ENCODE results near the gene EZR.

EZR gene

DNA sequence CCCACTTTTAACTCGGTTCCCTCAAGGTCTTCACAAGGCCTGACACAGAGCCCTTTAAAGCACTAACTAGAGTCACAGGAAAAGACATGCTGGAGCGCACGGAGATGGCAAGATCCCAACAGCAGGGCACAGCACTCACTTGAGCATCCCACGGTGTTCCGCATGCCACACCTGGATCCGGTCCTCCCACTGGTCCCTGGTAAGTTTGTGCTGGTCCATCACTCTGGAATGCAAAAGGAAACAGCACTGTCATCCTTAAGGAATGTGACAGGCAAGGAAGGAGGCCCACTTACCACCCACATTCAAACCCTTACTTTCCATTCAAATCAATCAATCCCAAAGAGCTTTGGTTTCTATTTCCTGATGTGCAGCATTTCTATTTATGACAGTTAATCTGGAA is 34.7 kb downstream of the EZR start:
- peak in 32 of 42 donors; percentile 19 to 85 (median 56) for DNase-seq

DNA sequence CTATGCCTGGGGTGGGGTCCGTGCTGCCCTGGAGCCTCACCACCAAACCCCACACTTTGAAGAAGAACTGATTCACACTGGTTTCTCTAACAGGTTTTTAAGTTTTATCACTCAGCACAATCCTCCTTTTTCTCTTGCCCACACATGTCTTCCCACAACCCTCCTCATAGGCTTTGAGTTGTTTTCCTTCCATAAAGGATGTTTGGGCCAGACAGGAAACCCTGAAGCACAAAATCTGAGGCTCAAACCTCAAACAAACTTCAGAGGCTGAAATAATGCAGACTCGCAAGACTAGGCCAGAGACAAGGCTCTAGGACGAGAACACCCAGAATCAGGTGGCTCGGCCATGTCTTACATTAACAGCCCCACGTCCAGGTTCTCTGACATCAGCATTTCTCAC is 35.3 kb downstream of the EZR start:
- peak in 1 of 42 donors; percentile 11 for DNase-seq
- intact Hi-C loops (cut with DNase I), result no loop called here

More for the DNA sequence above, 34.7 kb downstream of the EZR start:
- intact Hi-C loops (cut with DNase I), result no loop called here

DNA sequence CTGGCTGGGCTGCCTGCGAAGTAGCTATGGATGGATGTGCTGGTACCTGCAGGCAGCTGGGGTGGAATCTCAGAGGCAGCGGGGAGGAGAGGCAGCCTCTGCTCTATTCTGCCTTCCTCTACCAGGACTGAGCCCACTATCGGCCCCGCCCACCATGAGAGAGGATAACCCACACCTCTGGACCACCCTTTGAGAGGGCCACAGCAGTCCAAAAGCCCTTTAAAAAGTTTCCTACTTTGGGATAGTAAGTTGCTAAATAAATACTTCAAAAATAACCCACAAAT is 36.1 kb downstream of the EZR start:
- intact Hi-C loops (cut with DNase I), result no loop called here
- DNase-seq, result peak in 2 of 42 donors; percentile 11 to 23

- intact Hi-C loops (cut with DNase I), result no loop called here
These were observed 36.6 kb downstream of the EZR start for GRCh38 chr6:158782432-158783166.

GRCh38 chr6:158781692-158782373 is 37.3 kb downstream of the EZR start:
- intact Hi-C loops (cut with DNase I), result no loop called here
- peak in 4 of 42 donors; percentile 6 to 30 (median 10) for DNase-seq

More at GRCh38 chr6:158782432-158783166, 36.6 kb downstream of the EZR start:
- DNase-seq, result peak in 2 of 42 donors; percentile 1 to 4

- intact Hi-C loops (cut with DNase I), result no loop called here
- DNase-seq, result peak in 3 of 42 donors; percentile 0 to 7 (median 1)
These were observed 38.0 kb downstream of the EZR start for GRCh38 chr6:158780988-158781691.

GRCh38 chr6:158780246-158780884 is 38.8 kb downstream of the EZR start:
- intact Hi-C loops (cut with DNase I), result no loop called here

GRCh38 chr6:158778005-158778527 is 41.1 kb downstream of the EZR start:
- intact Hi-C loops (cut with DNase I), result no loop called here

More at GRCh38 chr6:158780246-158780884, 38.8 kb downstream of the EZR start:
- peak in 1 of 42 donors; percentile 1 for DNase-seq

DNA sequence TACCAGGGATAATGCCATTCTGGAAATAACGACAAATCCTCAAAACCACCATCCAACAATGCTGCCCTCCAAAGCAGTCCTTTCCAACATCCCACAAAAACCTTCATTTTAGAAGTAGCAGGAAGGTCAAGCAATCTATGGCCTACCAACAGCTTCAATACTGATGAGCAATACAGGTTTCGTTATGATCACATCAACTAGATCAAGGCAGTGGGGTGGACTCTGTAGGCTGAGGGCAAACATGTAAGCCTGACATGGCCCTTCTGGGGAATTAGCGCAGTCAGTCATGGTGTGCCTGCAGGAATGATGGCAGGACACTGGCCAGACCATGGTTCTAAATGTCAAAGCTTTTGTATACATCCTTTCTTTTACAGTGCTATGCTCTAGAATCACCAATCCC is 41.7 kb downstream of the EZR start:
- DNase-seq, result peak in 1 of 42 donors; percentile 2
- intact Hi-C loops (cut with DNase I), result no loop called here

More at GRCh38 chr6:158778005-158778527, 41.1 kb downstream of the EZR start:
- DNase-seq, result peak in 1 of 42 donors; percentile 15

GRCh38 chr6:158776737-158777136 is 42.4 kb downstream of the EZR start:
- intact Hi-C loops (cut with DNase I), result no loop called here
- no peak for DNase-seq

GRCh38 chr6:158775832-158776231 is 43.3 kb downstream of the EZR start:
- DNase-seq, result no peak
- intact Hi-C loops (cut with DNase I), result no loop called here

GRCh38 chr6:158774717-158775449 is 44.3 kb downstream of the EZR start:
- intact Hi-C loops (cut with DNase I), result no loop called here
- DNase-seq, result no peak

DNA sequence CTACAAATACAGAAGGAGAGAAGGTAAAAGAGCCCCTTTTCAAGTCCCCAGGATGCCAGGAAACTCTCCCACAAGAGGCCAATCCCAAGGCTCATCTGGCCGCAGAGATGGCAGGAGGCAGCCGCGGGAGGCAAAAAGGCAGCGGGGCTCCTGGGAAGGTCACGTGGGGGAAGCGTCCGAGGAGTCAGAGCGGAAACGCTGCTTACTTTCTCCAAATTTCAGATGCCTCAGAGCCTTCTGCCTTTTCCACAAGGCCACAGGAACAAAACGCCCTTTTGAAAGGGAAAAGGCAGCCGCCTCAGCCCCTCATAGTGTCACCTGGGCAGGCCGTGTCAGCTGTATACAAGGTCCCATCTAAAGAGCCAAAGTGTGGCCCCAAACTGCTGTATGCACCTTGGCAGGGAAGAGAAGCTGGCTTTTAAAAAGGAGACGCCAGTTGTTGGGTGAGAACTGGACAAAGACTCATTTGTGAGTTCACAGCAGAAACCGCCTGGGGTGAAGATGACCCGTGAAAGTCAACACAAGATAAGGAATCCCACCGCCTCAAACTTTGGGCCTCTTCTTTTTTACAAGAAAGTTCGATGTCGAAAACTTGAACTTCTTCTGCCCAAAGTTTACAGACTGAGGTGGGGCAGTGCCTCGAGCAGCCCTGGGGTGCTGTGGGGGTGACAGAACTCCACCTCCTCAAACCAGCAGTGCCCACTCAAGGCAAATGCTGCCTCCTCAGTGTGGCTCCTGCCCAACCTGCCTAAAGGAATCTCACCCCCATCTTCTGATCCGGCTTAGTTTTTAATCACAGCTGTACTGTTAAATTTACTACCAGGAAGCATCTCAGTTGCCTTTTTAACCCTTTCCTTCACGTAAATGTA is 45.4 kb downstream of the EZR start:
- intact Hi-C loops (cut with DNase I), result no loop called here
- DNase-seq, result peak in 1 of 42 donors; percentile 11

DNA sequence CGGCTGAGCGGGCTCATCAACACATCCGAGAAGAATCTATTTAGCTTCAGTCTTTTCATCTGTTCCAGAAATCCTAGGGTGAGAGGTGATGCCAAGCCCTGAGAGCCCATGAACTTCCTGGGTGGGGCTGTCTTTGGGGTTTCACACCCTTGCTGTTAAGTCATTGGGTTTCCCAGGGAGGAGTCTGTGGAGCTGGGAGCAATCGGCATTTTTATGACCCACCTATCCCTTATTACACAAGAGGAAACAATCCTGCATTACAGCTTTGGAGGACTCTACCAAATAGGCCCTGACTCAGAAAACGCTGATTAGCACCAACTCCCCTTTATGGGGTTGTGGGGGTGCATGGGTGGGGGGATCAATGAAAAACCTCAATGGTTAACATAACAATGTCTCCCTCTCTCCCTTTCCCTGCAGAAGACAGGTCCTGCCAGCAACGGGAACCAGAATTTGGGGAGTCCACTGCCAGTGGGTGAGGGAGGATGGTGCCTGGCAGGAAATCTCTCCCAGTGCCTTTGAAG is 46.3 kb downstream of the EZR start:
- intact Hi-C loops (cut with DNase I), result no loop called here
- DNase-seq, result no peak

DNA sequence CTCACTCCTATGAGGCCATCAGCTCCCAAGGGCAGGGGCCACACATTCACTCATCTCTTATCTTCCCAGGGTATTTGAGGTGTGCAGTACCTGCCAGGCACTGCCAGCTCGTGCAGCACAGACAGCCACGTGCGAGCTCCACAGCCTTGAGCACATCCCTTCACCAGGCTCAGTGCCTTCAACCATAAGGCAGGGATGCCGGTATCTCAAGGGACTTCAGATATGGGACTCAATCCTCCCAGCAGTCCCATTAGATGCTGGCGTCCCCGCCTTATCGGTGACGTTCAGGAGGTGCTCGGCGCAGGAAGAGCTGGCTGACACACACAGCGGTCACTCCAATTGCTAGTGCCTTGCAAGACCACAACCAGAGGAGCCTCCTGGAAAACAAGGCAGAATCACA is 47.0 kb downstream of the EZR start:
- no peak for DNase-seq

GRCh38 chr6:158771399-158772152 is 47.6 kb downstream of the EZR start:
- no peak for DNase-seq
- intact Hi-C loops (cut with DNase I), result no loop called here

More for the DNA sequence above, 47.0 kb downstream of the EZR start:
- intact Hi-C loops (cut with DNase I), result no loop called here
